Neural crest cell (in vitro differentiated cells): Measurements from ENCODE around the gene MYRFL. TPM values are rescaled to one million over a fixed set of nuclear protein-coding genes. Genes with fewer than 3 reads are reported as not detected.
A peak's percentile ranks its signal among the peaks of the same experiment; 100 is the strongest.
"Not testable (repeated sequence)": the region's sequence is repeated elsewhere in the genome, so short reads cannot be mapped to it uniquely, and the experiment has no call there.

Experiments used
- DNase-seq: peaks from one replicate; pipeline ENCODE4 v3.0.0; 2021; ENCODE audit warnings: low read depth, mixed read lengths, low spot score
- H3K27ac Mint-ChIP-seq: one replicate; pipeline ENCODE4 v1.8.0; 2021; ENCODE audit warnings: mild to moderate bottlenecking, mixed read lengths; ENCODE audit not compliant: unreplicated experiment
- H3K27me3 Mint-ChIP-seq: 2 replicates; pipeline ENCODE4 v1.8.0; 2021; ENCODE audit warnings: low read depth, mild to moderate bottlenecking, mixed read lengths
- H3K36me3 Mint-ChIP-seq: 2 replicates; pipeline ENCODE4 v1.8.0; 2021; ENCODE audit warnings: low read depth, mild to moderate bottlenecking, mixed read lengths
- H3K4me1 Mint-ChIP-seq: 2 replicates; pipeline ENCODE4 v1.8.0; 2021; ENCODE audit warnings: mixed read lengths
- H3K4me3 Mint-ChIP-seq: one replicate; pipeline ENCODE4 v1.8.0; 2021; ENCODE audit warnings: mild to moderate bottlenecking, mixed read lengths
- H3K9me3 Mint-ChIP-seq: 2 replicates; pipeline ENCODE4 v1.8.0; 2021; ENCODE audit warnings: mixed read lengths
- long read RNA-seq: library from polyadenylated mRNA; unstranded; transcript quantifications from one replicate; pipeline ENCODE4 v2.0.0, GENCODE V29; 2020
- total RNA-seq: library from RNA; stranded (reverse); gene quantifications from 2 replicates; pipeline ENCODE4 v1.2.1, GENCODE V29; 2021
- TF ChIP-seq, protein P1 (sequence below): fragments of 200-600 bp; sonication (generic); conservative IDR thresholded peaks from 2 replicates; pipeline ENCODE4 v1.5.0; 2021; ENCODE audit warnings: antibody characterized with exemption, mild to moderate bottlenecking

MYRFL gene
- 0.39 and 0.42 TPM in 2 replicates for total RNA-seq
- long read RNA-seq, result 0 reads

GRCh38 chr12:69824966-69825560 lies at the start of gene MYRFL:
Gene MYRFL (plus strand): TSS chr12:69825227. CDS start chr12:69825518, 291 bp downstream.
- Mint-ChIP-seq H3K27me3 (no peaks in the 10 kb centered on the region), H3K27ac (no peak within 1 kb of the TSS), H3K36me3 (no peaks in the 10 kb centered on the region), H3K9me3 (no peaks in the 10 kb centered on the region), H3K4me3 (no peak within 1 kb of the TSS), H3K4me1 (no peaks in the 10 kb centered on the region)
- DNase-seq, result no peak
- TF ChIP-seq, protein P1, sequence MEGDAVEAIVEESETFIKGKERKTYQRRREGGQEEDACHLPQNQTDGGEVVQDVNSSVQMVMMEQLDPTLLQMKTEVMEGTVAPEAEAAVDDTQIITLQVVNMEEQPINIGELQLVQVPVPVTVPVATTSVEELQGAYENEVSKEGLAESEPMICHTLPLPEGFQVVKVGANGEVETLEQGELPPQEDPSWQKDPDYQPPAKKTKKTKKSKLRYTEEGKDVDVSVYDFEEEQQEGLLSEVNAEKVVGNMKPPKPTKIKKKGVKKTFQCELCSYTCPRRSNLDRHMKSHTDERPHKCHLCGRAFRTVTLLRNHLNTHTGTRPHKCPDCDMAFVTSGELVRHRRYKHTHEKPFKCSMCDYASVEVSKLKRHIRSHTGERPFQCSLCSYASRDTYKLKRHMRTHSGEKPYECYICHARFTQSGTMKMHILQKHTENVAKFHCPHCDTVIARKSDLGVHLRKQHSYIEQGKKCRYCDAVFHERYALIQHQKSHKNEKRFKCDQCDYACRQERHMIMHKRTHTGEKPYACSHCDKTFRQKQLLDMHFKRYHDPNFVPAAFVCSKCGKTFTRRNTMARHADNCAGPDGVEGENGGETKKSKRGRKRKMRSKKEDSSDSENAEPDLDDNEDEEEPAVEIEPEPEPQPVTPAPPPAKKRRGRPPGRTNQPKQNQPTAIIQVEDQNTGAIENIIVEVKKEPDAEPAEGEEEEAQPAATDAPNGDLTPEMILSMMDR, result no peak

DNA sequence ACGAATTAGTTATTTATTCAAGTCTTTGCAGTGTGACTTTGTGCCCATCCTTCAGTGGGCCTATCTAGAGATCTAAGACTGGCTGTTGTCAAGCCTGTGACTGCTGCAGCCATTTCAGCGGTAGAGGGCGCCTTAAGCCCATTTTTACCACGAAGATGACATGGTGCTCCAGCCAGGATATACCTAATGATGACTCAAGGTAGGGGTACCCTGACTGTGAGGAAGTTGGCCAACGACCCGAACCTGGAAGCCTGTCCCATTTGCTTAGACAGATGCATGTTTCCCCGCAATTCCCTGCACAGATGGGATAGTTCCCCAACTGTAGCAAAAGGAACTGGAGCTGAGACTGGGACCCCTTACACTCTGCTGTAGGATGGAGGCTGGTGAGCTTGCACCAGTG lies 45.1 kb upstream of the MYRFL start:
- Mint-ChIP-seq H3K27me3 (no peaks in the 10 kb centered on the region), H3K4me1 (peaks cover 8% of the 10 kb centered on the region), H3K27ac (no peak overlapping the region), H3K9me3 (peaks cover 15% of the 10 kb centered on the region), H3K4me3 (peak overlapping the region; percentile 69), H3K36me3 (peaks cover 33% of the 10 kb centered on the region)
- TF ChIP-seq, protein P1, result peak; percentile 60
- DNase-seq, result peak; percentile 44

DNA sequence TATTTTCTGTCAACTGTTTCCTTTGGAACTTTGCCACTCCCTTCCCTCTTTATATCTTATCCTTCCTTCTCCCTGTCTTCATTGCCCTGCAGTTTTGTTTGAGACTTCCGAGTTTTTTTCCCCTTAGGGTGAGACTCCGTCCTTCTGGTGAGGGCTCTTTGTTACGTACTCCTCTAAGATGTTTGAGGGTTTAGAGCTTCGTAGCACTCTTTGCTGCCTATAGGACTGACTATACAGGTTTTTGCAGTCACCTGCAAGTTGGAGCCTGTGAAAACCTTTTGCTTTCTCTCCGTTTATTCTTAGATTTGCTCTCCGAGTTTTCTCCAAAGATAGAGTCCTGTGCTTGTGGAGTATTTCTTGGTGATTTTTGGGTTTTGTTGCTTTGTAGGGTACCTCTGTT lies 41.7 kb upstream of the MYRFL start:
- no peak overlapping the region for H3K4me3 Mint-ChIP-seq
- TF ChIP-seq, protein P1, result no peak
- H3K27ac Mint-ChIP-seq, result no peak overlapping the region
- H3K4me1 Mint-ChIP-seq, result peaks cover 8% of the 10 kb centered on the region
- peaks cover 36% of the 10 kb centered on the region for H3K36me3 Mint-ChIP-seq
- peaks cover 15% of the 10 kb centered on the region for H3K9me3 Mint-ChIP-seq
- DNase-seq, result no peak
- H3K27me3 Mint-ChIP-seq, result no peaks in the 10 kb centered on the region

- DNase-seq, result no peak
- TF ChIP-seq, protein P1, result no peak
- Mint-ChIP-seq H3K9me3 (peaks cover 17% of the 10 kb centered on the region), H3K4me1 (no peaks in the 10 kb centered on the region), H3K4me3 (no peak overlapping the region), H3K27ac (no peak overlapping the region), H3K36me3 (peaks cover 42% of the 10 kb centered on the region), H3K27me3 (no peaks in the 10 kb centered on the region)
Measured at GRCh38 chr12:69789351-69789750, 35.7 kb upstream of the MYRFL start.

- H3K27ac Mint-ChIP-seq, result no peak overlapping the region
- no peaks in the 10 kb centered on the region for H3K4me1 Mint-ChIP-seq
- peaks cover 17% of the 10 kb centered on the region for H3K9me3 Mint-ChIP-seq
- peaks cover 52% of the 10 kb centered on the region for H3K36me3 Mint-ChIP-seq
- H3K4me3 Mint-ChIP-seq, result no peak overlapping the region
- no peaks in the 10 kb centered on the region for H3K27me3 Mint-ChIP-seq
- TF ChIP-seq, protein P1, result no peak
- no peak for DNase-seq
Measured at GRCh38 chr12:69792533-69792932, 32.5 kb upstream of the MYRFL start.

- H3K27ac Mint-ChIP-seq, H3K4me3 Mint-ChIP-seq, DNase-seq, H3K4me1 Mint-ChIP-seq, H3K27me3 Mint-ChIP-seq: not testable (repeated sequence)
- Mint-ChIP-seq H3K9me3 (peaks cover 14% of the 10 kb centered on the region), H3K36me3 (peaks cover 57% of the 10 kb centered on the region)
Measured at GRCh38 chr12:69807101-69807897, 17.7 kb upstream of the MYRFL start.
